ENCODE results near the gene ALOX12. TPM values are rescaled to one million over a fixed set of nuclear protein-coding genes. Genes with fewer than 3 reads are reported as not detected.
A peak's percentile ranks its signal among the peaks of the same experiment; 100 is the strongest.

ALOX12 gene
- total and polyA plus RNA-seq, 2 donors = under 0.01 to 0.32 TPM

- 94% methylated on average over 10 of the region's 10 CpGs for WGBS
- Histone ChIP-seq H3K27ac (ENCODE audit: low read depth in 1 of 2, low read length in 1 of 2) (peak overlapping the region in 1 of 2 donors; percentile 46), H3K4me3 (ENCODE audit: low read length in 2 of 2) (no peak overlapping the region), H3K4me1 (ENCODE audit: control insufficient read depth in 2 of 2, insufficient read depth in 2 of 2, low read length in 2 of 2) (peaks cover 25 to 72% of the 10 kb centered on the region in 2 donors), H3K36me3 (ENCODE audit: control insufficient read depth in 2 of 2, insufficient read depth in 2 of 2, low read length in 1 of 2) (peaks cover 5 to 13% of the 10 kb centered on the region in 2 donors), H3K27me3 (ENCODE audit: control insufficient read depth in 2 of 2, insufficient read depth in 1 of 2, low read length in 1 of 2) (peaks cover 26 to 35% of the 10 kb centered on the region in 2 donors), H3K9me3 (ENCODE audit: control insufficient read depth in 2 of 2, insufficient read depth in 1 of 2, low read length in 1 of 2) (peaks cover 0 to 4% of the 10 kb centered on the region in 2 donors)
- DNase-seq (ENCODE audit: low read depth in 6 of 9, low spot score in 9 of 9) = no peak
Observed at GRCh38 chr17:7018331-7018964, 22.6 kb downstream of the ALOX12 start.

- peaks cover 5 to 13% of the 10 kb centered on the region in 2 donors for H3K36me3 ChIP-seq (ENCODE audit: control insufficient read depth in 2 of 2, insufficient read depth in 2 of 2, low read length in 1 of 2)
- no peak overlapping the region for H3K4me3 ChIP-seq (ENCODE audit: low read length in 2 of 2)
- peak overlapping the region in 1 of 2 donors; percentile 47 for H3K27ac ChIP-seq (ENCODE audit: low read depth in 1 of 2, low read length in 1 of 2)
- peaks cover 18 to 72% of the 10 kb centered on the region in 2 donors for H3K4me1 ChIP-seq (ENCODE audit: control insufficient read depth in 2 of 2, insufficient read depth in 2 of 2, low read length in 2 of 2)
- peaks cover 0 to 10% of the 10 kb centered on the region in 2 donors for H3K9me3 ChIP-seq (ENCODE audit: control insufficient read depth in 2 of 2, insufficient read depth in 1 of 2, low read length in 1 of 2)
- peaks cover 30 to 45% of the 10 kb centered on the region in 2 donors for H3K27me3 ChIP-seq (ENCODE audit: control insufficient read depth in 2 of 2, insufficient read depth in 1 of 2, low read length in 1 of 2)
- no peak for DNase-seq (ENCODE audit: low read depth in 6 of 9, low spot score in 9 of 9)
- WGBS = 90% methylated on average over 10 of the region's 10 CpGs
Observed at GRCh38 chr17:7019367-7019766, 23.5 kb downstream of the ALOX12 start.

GRCh38 chr17:7019839-7020519, 24.1 kb downstream of the ALOX12 start:
- Histone ChIP-seq H3K9me3 (ENCODE audit: control insufficient read depth in 2 of 2, insufficient read depth in 1 of 2, low read length in 1 of 2) (peaks cover 0 to 11% of the 10 kb centered on the region in 2 donors), H3K4me1 (ENCODE audit: control insufficient read depth in 2 of 2, insufficient read depth in 2 of 2, low read length in 2 of 2) (peaks cover 18 to 72% of the 10 kb centered on the region in 2 donors), H3K36me3 (ENCODE audit: control insufficient read depth in 2 of 2, insufficient read depth in 2 of 2, low read length in 1 of 2) (peaks cover 5 to 13% of the 10 kb centered on the region in 2 donors), H3K4me3 (ENCODE audit: low read length in 2 of 2) (no peak overlapping the region), H3K27me3 (ENCODE audit: control insufficient read depth in 2 of 2, insufficient read depth in 1 of 2, low read length in 1 of 2) (peaks cover 30 to 47% of the 10 kb centered on the region in 2 donors), H3K27ac (ENCODE audit: low read depth in 1 of 2, low read length in 1 of 2) (no peak overlapping the region)
- DNase-seq (ENCODE audit: low read depth in 6 of 9, low spot score in 9 of 9) = no peak
- 56% methylated on average over 16 of the region's 16 CpGs for WGBS

GRCh38 chr17:7020894-7021664, 25.2 kb downstream of the ALOX12 start:
- H3K4me1 ChIP-seq (ENCODE audit: control insufficient read depth in 2 of 2, insufficient read depth in 2 of 2, low read length in 2 of 2) = peaks cover 9 to 62% of the 10 kb centered on the region in 2 donors

GRCh38 chr17:7021993-7022778, 26.3 kb downstream of the ALOX12 start:
- WGBS = 3% methylated on average over 53 of the region's 53 CpGs
- H3K27me3 ChIP-seq (ENCODE audit: control insufficient read depth in 2 of 2, insufficient read depth in 1 of 2, low read length in 1 of 2) = peaks cover 30 to 47% of the 10 kb centered on the region in 2 donors
- H3K36me3 ChIP-seq (ENCODE audit: control insufficient read depth in 2 of 2, insufficient read depth in 2 of 2, low read length in 1 of 2) = peaks cover under 1 to 4% of the 10 kb centered on the region in 2 donors
- peak in 5 of 9 donors; percentile 52 to 80 (median 72) for DNase-seq (ENCODE audit: low read depth in 6 of 9, low spot score in 9 of 9)
- peaks cover 6 to 51% of the 10 kb centered on the region in 2 donors for H3K4me1 ChIP-seq (ENCODE audit: control insufficient read depth in 2 of 2, insufficient read depth in 2 of 2, low read length in 2 of 2)
- H3K9me3 ChIP-seq (ENCODE audit: control insufficient read depth in 2 of 2, insufficient read depth in 1 of 2, low read length in 1 of 2) = peaks cover 0 to 11% of the 10 kb centered on the region in 2 donors
- H3K27ac ChIP-seq (ENCODE audit: low read depth in 1 of 2, low read length in 1 of 2) = peak overlapping the region; percentile 49 to 51
- peak overlapping the region in 1 of 2 donors; percentile 35 for H3K4me3 ChIP-seq (ENCODE audit: low read length in 2 of 2)

More at GRCh38 chr17:7020894-7021664, 25.2 kb downstream of the ALOX12 start:
- Histone ChIP-seq H3K27me3 (ENCODE audit: control insufficient read depth in 2 of 2, insufficient read depth in 1 of 2, low read length in 1 of 2) (peaks cover 30 to 47% of the 10 kb centered on the region in 2 donors), H3K27ac (ENCODE audit: low read depth in 1 of 2, low read length in 1 of 2) (no peak overlapping the region), H3K36me3 (ENCODE audit: control insufficient read depth in 2 of 2, insufficient read depth in 2 of 2, low read length in 1 of 2) (peaks cover 5 to 13% of the 10 kb centered on the region in 2 donors), H3K9me3 (ENCODE audit: control insufficient read depth in 2 of 2, insufficient read depth in 1 of 2, low read length in 1 of 2) (peaks cover 0 to 11% of the 10 kb centered on the region in 2 donors), H3K4me3 (ENCODE audit: low read length in 2 of 2) (no peak overlapping the region)
- 85% methylated on average over 11 of the region's 11 CpGs for WGBS
- no peak for DNase-seq (ENCODE audit: low read depth in 6 of 9, low spot score in 9 of 9)

- Histone ChIP-seq H3K4me3 (ENCODE audit: low read length in 2 of 2) (peak within 1 kb of the TSS in 1 of 2 donors; percentile 35), H3K9me3 (ENCODE audit: control insufficient read depth in 2 of 2, insufficient read depth in 1 of 2, low read length in 1 of 2) (peaks cover 0 to 11% of the 10 kb centered on the region in 2 donors), H3K27me3 (ENCODE audit: control insufficient read depth in 2 of 2, insufficient read depth in 1 of 2, low read length in 1 of 2) (peaks cover 30 to 47% of the 10 kb centered on the region in 2 donors), H3K27ac (ENCODE audit: low read depth in 1 of 2, low read length in 1 of 2) (peak within 1 kb of the TSS; percentile 49 to 51), H3K4me1 (ENCODE audit: control insufficient read depth in 2 of 2, insufficient read depth in 2 of 2, low read length in 2 of 2) (peaks cover 4 to 43% of the 10 kb centered on the region in 2 donors), H3K36me3 (ENCODE audit: control insufficient read depth in 2 of 2, insufficient read depth in 2 of 2, low read length in 1 of 2) (no peaks in the 10 kb centered on the region)
- DNase-seq (ENCODE audit: low read depth in 6 of 9, low spot score in 9 of 9) = peak in 1 of 9 donors; percentile 20
- WGBS = 13% methylated on average over 47 of the region's 47 CpGs
Observed at GRCh38 chr17:7022781-7023571, 27.1 kb downstream of the ALOX12 start, which contains the start of gene BCL6B. Gene BCL6B (plus strand): TSS chr17:7023050. CDS start chr17:7023672, 622 bp downstream.

- DNase-seq (ENCODE audit: low read depth in 6 of 9, low spot score in 9 of 9) = peak in 6 of 9 donors; percentile 66 to 91 (median 82)
- Histone ChIP-seq H3K4me3 (ENCODE audit: low read length in 2 of 2) (peak overlapping the region in 1 of 2 donors; percentile 14), H3K27ac (ENCODE audit: low read depth in 1 of 2, low read length in 1 of 2) (no peak overlapping the region), H3K36me3 (ENCODE audit: control insufficient read depth in 2 of 2, insufficient read depth in 2 of 2, low read length in 1 of 2) (no peaks in the 10 kb centered on the region), H3K4me1 (ENCODE audit: control insufficient read depth in 2 of 2, insufficient read depth in 2 of 2, low read length in 2 of 2) (peaks cover 4 to 36% of the 10 kb centered on the region in 2 donors), H3K27me3 (ENCODE audit: control insufficient read depth in 2 of 2, insufficient read depth in 1 of 2, low read length in 1 of 2) (peaks cover 30 to 47% of the 10 kb centered on the region in 2 donors), H3K9me3 (ENCODE audit: control insufficient read depth in 2 of 2, insufficient read depth in 1 of 2, low read length in 1 of 2) (peaks cover 0 to 11% of the 10 kb centered on the region in 2 donors)
- 44% methylated on average over 51 of the region's 51 CpGs for WGBS
Observed at GRCh38 chr17:7023576-7024401, 27.9 kb downstream of the ALOX12 start.
